Left ventricle myocardium inferior (tissue), 1 donor: Measurements from ENCODE around the gene UBA1. TPM values are rescaled to one million over a fixed set of nuclear protein-coding genes. Genes with fewer than 3 reads are reported as not detected.
A peak's percentile ranks its signal among the peaks of the same experiment; 100 is the strongest.

Experiments used
- DNase-seq: peaks from one replicate; pipeline ENCODE4 v3.0.0-alpha.2; 2020
- H3K27ac ChIP-seq: fragments of 200-600 bp; replicated peaks from 2 replicates; pipeline ENCODE4 v1.8.0; 2021
- H3K27me3 ChIP-seq: fragments of 200-600 bp; 2 replicates; pipeline ENCODE4 v1.8.0; 2021; ENCODE audit warnings: low read depth
- H3K36me3 ChIP-seq: fragments of 200-600 bp; 2 replicates; pipeline ENCODE4 v1.8.0; 2021
- H3K4me1 ChIP-seq: fragments of 200-600 bp; 2 replicates; pipeline ENCODE4 v1.8.0; 2021
- H3K4me3 ChIP-seq: fragments of 200-600 bp; 2 replicates; pipeline ENCODE4 v1.8.0; 2021; ENCODE audit warnings: mild to moderate bottlenecking, moderate library complexity
- H3K9me3 ChIP-seq: fragments of 200-600 bp; replicated peaks from 2 replicates; pipeline ENCODE4 v1.8.0; 2021
- CTCF ChIP-seq: fragments of 200-600 bp; IDR thresholded peaks from 2 replicates; pipeline ENCODE4 v1.8.0; 2021; ENCODE audit warnings: antibody characterized with exemption, mild to moderate bottlenecking, borderline replicate concordance
- intact Hi-C: fragments of 100-400 bp; cut with micrococcal nuclease; formaldehyde crosslinking; loops from one replicate; pipeline ENCODE4 v1.11.0; 2022
- total RNA-seq: library from RNA; stranded (reverse); fragmentation: NEBNext Ultra II Directional; extraction: Animal tissue kit (Norgen Biotek cat#: 25700); gene quantifications from one replicate; pipeline ENCODE4 v1.2.1, GENCODE V29; 2021
- donor health status: DM: no; HTN: yes; CAD: no; lungs with severe emphysema.

UBA1 gene
- total RNA-seq, 1 donor from 2014 or later: 99.8 TPM

GRCh38 chrX:47191806-47192401, 1.7 kb upstream of the UBA1 start:
- no peak for TF ChIP-seq CTCF
- DNase-seq: no peak
- intact Hi-C loops: loop anchor here (10.0 kb wide), 1 partner anchor 193 kb away; no protein-coding TSS in a partner anchor
- Histone ChIP-seq H3K27ac (no peak overlapping the region), H3K4me1 (peaks cover 35% of the 10 kb centered on the region), H3K27me3 (no peaks in the 10 kb centered on the region), H3K36me3 (no peaks in the 10 kb centered on the region), H3K9me3 (no peaks in the 10 kb centered on the region), H3K4me3 (peak overlapping the region; percentile 71)

GRCh38 chrX:47194194-47194787, 662 bp downstream of the UBA1 start:
- Histone ChIP-seq H3K27ac (peak overlapping the region; percentile 97), H3K27me3 (no peaks in the 10 kb centered on the region), H3K4me1 (peaks cover 53% of the 10 kb centered on the region), H3K4me3 (peak overlapping the region; percentile 82), H3K36me3 (peaks cover 8% of the 10 kb centered on the region), H3K9me3 (no peaks in the 10 kb centered on the region)
- no peak for TF ChIP-seq CTCF
- no peak for DNase-seq
- intact Hi-C loops: loop anchor here (10.0 kb wide), 1 partner anchor 191 kb away; no protein-coding TSS in a partner anchor

- TF ChIP-seq CTCF: no peak
- Histone ChIP-seq H3K4me1 (peaks cover 53% of the 10 kb centered on the region), H3K27me3 (no peaks in the 10 kb centered on the region), H3K9me3 (no peaks in the 10 kb centered on the region), H3K27ac (peak overlapping the region; percentile 30), H3K36me3 (peaks cover 26% of the 10 kb centered on the region), H3K4me3 (peak overlapping the region; percentile 82)
- no peak for DNase-seq
- intact Hi-C loops: loop anchor here (10.0 kb wide), 1 partner anchor 189 kb away; no protein-coding TSS in a partner anchor
These were observed 2.5 kb downstream of the UBA1 start for GRCh38 chrX:47196098-47196497.

- Histone ChIP-seq H3K4me1 (peaks cover 49% of the 10 kb centered on the region), H3K9me3 (no peaks in the 10 kb centered on the region), H3K27ac (peak overlapping the region; percentile 30), H3K36me3 (peaks cover 40% of the 10 kb centered on the region), H3K27me3 (no peaks in the 10 kb centered on the region), H3K4me3 (peak overlapping the region; percentile 82)
- DNase-seq: no peak
- no peak for TF ChIP-seq CTCF
- intact Hi-C loops: loop anchor here (10.0 kb wide), 1 partner anchor 187 kb away; no protein-coding TSS in a partner anchor
These were observed 3.9 kb downstream of the UBA1 start for GRCh38 chrX:47197526-47197925.

GRCh38 chrX:47198026-47198686, 4.5 kb downstream of the UBA1 start:
- no peaks in the 10 kb centered on the region for H3K9me3 ChIP-seq
- no peak for TF ChIP-seq CTCF
- H3K4me3 ChIP-seq: peak overlapping the region; percentile 82
- peak overlapping the region; percentile 30 for H3K27ac ChIP-seq
- DNase-seq: no peak
- peaks cover 49% of the 10 kb centered on the region for H3K4me1 ChIP-seq
- H3K27me3 ChIP-seq: no peaks in the 10 kb centered on the region
- intact Hi-C loops: loop anchor here (10.0 kb wide), 1 partner anchor 187 kb away; no protein-coding TSS in a partner anchor
- peaks cover 47% of the 10 kb centered on the region for H3K36me3 ChIP-seq
